ENCODE measurements around the gene KRTAP16-1. TPM values are rescaled to one million over a fixed set of nuclear protein-coding genes. Genes with fewer than 3 reads are reported as not detected.
"Not testable (repeated sequence)": the region's sequence is repeated elsewhere in the genome, so short reads cannot be mapped to it uniquely, and the experiment has no call there.

Gene KRTAP16-1
- total RNA-seq, 2 donors from 2014 or later: not detected

DNA sequence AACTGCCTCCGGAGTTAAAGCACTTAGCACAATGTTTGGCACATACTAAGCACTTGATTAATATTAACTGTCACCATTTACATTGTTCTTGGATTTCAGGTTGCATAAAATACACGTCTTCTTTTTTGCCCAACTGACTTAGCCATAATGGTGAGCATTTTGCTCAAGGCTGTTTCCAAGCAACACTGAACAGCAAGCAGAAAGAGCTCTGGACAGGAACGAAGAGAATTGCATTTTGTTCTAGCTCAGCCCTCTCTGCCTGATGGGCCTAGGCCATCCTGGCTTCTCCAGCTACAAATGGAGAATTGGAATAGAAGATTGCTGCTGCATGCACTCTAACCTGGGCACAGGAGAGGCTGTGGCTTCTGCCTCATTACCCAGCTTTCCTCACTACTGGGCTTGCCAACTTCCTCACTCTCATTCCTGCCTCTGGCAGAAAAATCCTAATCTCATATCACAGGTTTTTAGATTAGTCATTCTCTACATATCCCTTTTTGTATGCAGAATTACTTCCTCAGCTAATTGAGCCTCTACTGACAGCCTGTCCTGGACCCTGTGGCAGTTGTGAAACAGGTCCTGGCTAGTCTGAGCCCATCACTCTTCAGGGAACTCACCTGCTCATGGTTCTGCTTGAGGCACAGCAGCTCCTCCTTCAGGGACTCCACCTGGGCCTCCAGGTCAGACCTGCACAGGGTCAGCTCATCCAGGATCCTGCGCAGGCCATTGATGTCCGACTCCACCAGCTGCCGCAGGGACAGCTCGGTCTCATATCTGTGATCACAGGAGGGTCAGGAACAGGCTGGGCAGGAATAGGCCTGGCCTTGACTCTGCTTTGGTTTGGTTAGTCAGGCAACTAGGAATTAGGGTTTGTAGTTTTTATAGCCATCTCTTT is 39.0 kb upstream of the KRTAP16-1 start:
- TF ChIP-seq, protein P1, sequence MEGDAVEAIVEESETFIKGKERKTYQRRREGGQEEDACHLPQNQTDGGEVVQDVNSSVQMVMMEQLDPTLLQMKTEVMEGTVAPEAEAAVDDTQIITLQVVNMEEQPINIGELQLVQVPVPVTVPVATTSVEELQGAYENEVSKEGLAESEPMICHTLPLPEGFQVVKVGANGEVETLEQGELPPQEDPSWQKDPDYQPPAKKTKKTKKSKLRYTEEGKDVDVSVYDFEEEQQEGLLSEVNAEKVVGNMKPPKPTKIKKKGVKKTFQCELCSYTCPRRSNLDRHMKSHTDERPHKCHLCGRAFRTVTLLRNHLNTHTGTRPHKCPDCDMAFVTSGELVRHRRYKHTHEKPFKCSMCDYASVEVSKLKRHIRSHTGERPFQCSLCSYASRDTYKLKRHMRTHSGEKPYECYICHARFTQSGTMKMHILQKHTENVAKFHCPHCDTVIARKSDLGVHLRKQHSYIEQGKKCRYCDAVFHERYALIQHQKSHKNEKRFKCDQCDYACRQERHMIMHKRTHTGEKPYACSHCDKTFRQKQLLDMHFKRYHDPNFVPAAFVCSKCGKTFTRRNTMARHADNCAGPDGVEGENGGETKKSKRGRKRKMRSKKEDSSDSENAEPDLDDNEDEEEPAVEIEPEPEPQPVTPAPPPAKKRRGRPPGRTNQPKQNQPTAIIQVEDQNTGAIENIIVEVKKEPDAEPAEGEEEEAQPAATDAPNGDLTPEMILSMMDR (IDR thresholded peaks at IDR 0.05): no peak
- Histone ChIP-seq H3K27ac (no peak overlapping the region), H3K4me1 (no peaks in the 10 kb centered on the region), H3K4me3 (no peak overlapping the region), H3K36me3 (replicated peaks in 1 of 2; ENCODE audit: insufficient read depth in 1 of 2, low read depth in 2 of 2) (no peaks in the 10 kb centered on the region), H3K27me3 (no peaks in the 10 kb centered on the region), H3K9me3 (no peaks in the 10 kb centered on the region)
- DNase-seq (no peak), ATAC-seq (no peak)
- intact Hi-C loops (cut with DNase I): no loop called here
- WGBS, 2 donors: 55 to 60% methylated on average over 5 to 6 of the region's 7 CpGs

DNA sequence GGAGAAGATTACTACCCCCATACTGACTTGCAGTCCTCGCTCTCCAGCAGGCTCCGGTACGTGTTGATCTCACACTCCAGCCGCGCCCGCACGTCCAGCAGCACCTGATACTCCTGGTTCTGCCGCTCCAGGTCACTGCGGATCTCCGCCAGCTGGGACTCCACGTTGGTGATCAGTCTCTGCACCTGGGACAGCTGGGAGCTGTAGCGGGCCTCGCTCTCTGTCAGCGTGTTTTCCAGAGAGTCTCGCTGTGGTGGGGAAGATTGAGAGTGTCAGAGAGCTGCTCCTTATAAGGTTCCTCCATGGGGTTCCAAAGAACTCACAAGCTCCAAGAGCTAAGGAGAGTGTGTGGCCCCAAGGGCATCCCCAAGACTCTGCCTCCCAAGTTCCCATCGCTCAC is 37.3 kb upstream of the KRTAP16-1 start:
- H3K4me3 ChIP-seq; DNase-seq; intact Hi-C loops (cut with DNase I); ATAC-seq; H3K36me3 ChIP-seq (replicated peaks in 1 of 2; ENCODE audit: insufficient read depth in 1 of 2, low read depth in 2 of 2); H3K27me3 ChIP-seq; H3K4me1 ChIP-seq; H3K9me3 ChIP-seq; H3K27ac ChIP-seq: not testable (repeated sequence)
- 80 to 87% methylated on average over 15 of the region's 16 CpGs for WGBS, 2 donors

DNA sequence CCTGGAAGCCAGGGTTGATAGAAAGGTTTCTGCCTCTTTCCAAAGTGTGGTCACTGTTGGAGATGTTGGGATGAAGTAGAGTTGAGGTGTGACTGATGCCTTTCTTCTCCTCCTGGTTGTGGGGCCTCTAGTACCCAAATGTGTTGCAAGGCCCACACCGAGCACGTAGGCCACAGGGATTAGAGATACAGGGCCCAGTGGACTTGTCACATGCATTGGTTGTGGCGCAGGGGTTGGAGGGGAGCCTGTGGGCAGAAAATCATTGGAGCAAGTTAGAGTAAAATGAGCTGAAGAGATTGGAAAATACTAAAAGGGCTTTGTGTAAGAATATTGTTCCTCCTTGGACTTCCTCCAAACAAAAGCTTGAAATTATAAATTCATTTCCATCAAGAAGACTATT is 36.9 kb upstream of the KRTAP16-1 start:
- ATAC-seq (no peak), DNase-seq (no peak)
- intact Hi-C loops (cut with DNase I): no loop called here
- Histone ChIP-seq H3K4me1 (no peaks in the 10 kb centered on the region), H3K9me3 (no peaks in the 10 kb centered on the region), H3K27me3 (no peaks in the 10 kb centered on the region), H3K4me3 (no peak overlapping the region), H3K36me3 (replicated peaks in 1 of 2; ENCODE audit: insufficient read depth in 1 of 2, low read depth in 2 of 2) (no peaks in the 10 kb centered on the region), H3K27ac (no peak overlapping the region)
- 77 to 78% methylated on average over 3 of the region's 3 CpGs for whole genome bisulfite sequencing, 2 donors
- no peak for TF ChIP-seq POLR2A (IDR thresholded peaks at IDR 0.05)
- TF ChIP-seq, protein P1 (IDR thresholded peaks at IDR 0.05): no peak

DNA sequence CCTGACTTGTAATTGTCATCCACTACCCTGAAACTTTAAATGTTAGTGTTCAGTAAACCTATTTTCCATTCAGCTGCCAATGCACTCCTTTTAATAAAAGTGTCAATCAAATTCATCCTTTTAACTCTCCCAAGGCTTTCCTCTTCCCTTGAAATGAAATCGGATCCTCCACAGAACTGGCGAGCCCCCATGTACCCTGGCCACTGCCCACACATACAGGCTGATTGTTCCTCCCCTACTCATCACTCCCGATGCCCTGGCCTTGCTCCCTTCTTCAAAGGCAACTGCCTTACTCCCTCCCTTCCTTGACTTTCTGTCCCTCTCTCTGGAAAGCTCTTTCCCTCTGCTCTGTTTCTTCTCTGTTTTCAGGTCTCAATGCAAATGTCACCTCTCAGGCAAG is 33.9 kb upstream of the KRTAP16-1 start:
- Histone ChIP-seq H3K36me3 (replicated peaks in 1 of 2; ENCODE audit: insufficient read depth in 1 of 2, low read depth in 2 of 2) (no peaks in the 10 kb centered on the region), H3K4me1 (peaks cover 15% of the 10 kb centered on the region), H3K4me3 (no peak overlapping the region), H3K27ac (no peak overlapping the region), H3K27me3 (no peaks in the 10 kb centered on the region), H3K9me3 (no peaks in the 10 kb centered on the region)
- ATAC-seq (no peak), DNase-seq (no peak)
- 58 to 64% methylated on average over 3 of the region's 3 CpGs for WGBS, 2 donors
- TF ChIP-seq, protein P1 (IDR thresholded peaks at IDR 0.05): no peak
- no peak for TF ChIP-seq POLR2A (IDR thresholded peaks at IDR 0.05)
- intact Hi-C loops (cut with DNase I): no loop called here

DNA sequence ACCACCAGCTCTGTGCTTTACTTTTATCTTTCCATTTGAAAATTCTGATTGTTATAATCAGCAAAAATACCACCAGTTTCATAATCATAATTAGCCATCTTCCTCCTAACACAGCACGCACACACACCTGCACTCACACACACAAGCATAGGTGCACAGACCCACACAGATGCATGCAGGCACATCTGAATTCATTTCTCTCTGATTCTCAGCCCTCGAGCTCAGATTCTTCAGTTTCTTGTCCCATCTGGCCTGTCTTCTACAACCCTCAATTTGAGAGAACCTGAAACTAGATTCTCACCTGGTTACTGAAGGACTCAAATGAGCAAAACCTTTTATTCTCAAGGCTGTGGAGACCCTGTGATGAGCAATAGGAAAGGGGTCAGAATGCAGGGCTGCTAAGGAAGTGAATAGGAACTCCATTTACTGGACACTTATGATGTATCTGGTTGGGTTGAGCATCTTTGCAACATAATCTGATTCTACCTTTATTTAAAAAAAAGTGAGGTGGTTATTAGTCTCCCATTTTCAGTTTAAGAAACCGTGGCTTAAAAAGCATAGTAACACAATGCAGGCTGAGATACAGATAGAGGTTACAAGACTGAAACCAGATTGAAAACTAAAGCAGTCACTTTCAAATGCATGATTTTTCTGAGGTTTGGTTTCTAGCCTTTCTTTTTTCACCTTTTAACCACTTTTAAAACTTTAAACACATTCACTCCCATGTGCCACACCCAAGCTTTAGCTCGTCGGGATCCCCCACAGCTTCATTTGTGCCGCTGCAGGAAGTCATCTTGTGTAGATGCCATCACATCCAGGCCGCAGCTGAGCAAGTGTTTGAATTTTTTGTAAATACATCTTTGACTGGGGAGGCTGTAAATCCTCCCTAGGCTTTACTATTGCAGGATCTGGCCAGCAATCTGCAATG is 32.1 kb upstream of the KRTAP16-1 start:
- no peaks in the 10 kb centered on the region for H3K9me3 ChIP-seq
- no peaks in the 10 kb centered on the region for H3K27me3 ChIP-seq
- H3K4me1 ChIP-seq: peaks cover 15% of the 10 kb centered on the region
- no peak overlapping the region for H3K27ac ChIP-seq
- H3K36me3 ChIP-seq (replicated peaks in 1 of 2; ENCODE audit: insufficient read depth in 1 of 2, low read depth in 2 of 2): no peaks in the 10 kb centered on the region
- DNase-seq (no peak), ATAC-seq (no peak)
- no peak overlapping the region for H3K4me3 ChIP-seq
- TF ChIP-seq, protein P1 (IDR thresholded peaks at IDR 0.05): no peak
- TF ChIP-seq POLR2A (IDR thresholded peaks at IDR 0.05): no peak
- intact Hi-C loops (cut with DNase I): no loop called here
- WGBS, 2 donors: 64 to 69% methylated on average over 7 of the region's 7 CpGs

Measured in body of pancreas (tissue), 4 donors.